Measurements from ENCODE around the gene NAV2.

GRCh38 chr11:20110908-20111669, 398.5 kb downstream of the NAV2 start:
- peak; percentile 23 to 74 (median 70) for TF ChIP-seq CTCF (IDR thresholded peaks at IDR 0.05)
- peak; percentile 44 to 93 (median 89) for TF ChIP-seq EP300 (IDR thresholded peaks at IDR 0.05)
